OCI-LY3 (cell line): ENCODE data around the gene UNC13C.

Source experiments
- H2AFZ ChIP-seq: fragments of 200-600, 300-600 bp; shearing (Covaris generic); 2 replicates; pipeline ENCODE4 v1.6.0; 2014; ENCODE audit warnings: antibody characterized with exemption, low read depth, low read length
- H3K27ac ChIP-seq: fragments of 200-600, 300-600 bp; sonication (generic); 2 replicates; pipeline ENCODE4 v1.5.1; 2014; ENCODE audit warnings: mild to moderate bottlenecking, low read length, moderate library complexity, mixed read lengths
- H3K27me3 ChIP-seq: fragments of 200-600, 300-600 bp; sonication (generic); 2 replicates; pipeline ENCODE4 v1.6.1; 2014; ENCODE audit warnings: low read depth, low read length, mixed read lengths
- H3K36me3 ChIP-seq: fragments of 200-600, 300-600 bp; sonication (generic); replicated peaks from 2 replicates; pipeline ENCODE3; 2014; ENCODE audit warnings: low read depth, low read length, mixed read lengths
- H3K4me1 ChIP-seq: fragments of 300-600, 200-600 bp; sonication (generic); 2 replicates; pipeline ENCODE4 v1.6.1; 2014; ENCODE audit warnings: low read length, mixed read lengths
- H3K4me2 ChIP-seq: fragments of 200-600, 300-600 bp; sonication (generic); 2 replicates; pipeline ENCODE4 v1.6.1; 2014; ENCODE audit warnings: low read length, mixed read lengths
- H3K4me3 ChIP-seq: fragments of 300-600, 200-600 bp; sonication (generic); 2 replicates; pipeline ENCODE4 v1.5.1; 2014; ENCODE audit warnings: antibody characterized with exemption, mild to moderate bottlenecking, low read length, moderate library complexity
- H3K79me2 ChIP-seq: fragments of 300-600, 200-600 bp; shearing (Covaris generic); 2 replicates; pipeline ENCODE4 v1.6.1; 2014; ENCODE audit warnings: mild to moderate bottlenecking, low read length, mixed read lengths
- H3K9ac ChIP-seq: fragments of 300-600, 200-600 bp; shearing (Covaris generic); 2 replicates; pipeline ENCODE4 v1.6.0; 2014; ENCODE audit warnings: mild to moderate bottlenecking, low read length, moderate library complexity
- H3K9me3 ChIP-seq: fragments of 200-600, 300-600 bp; shearing (Covaris generic); 2 replicates; pipeline ENCODE4 v1.6.1; 2014; ENCODE audit warnings: low read length, mixed read lengths; ENCODE audit not compliant: insufficient read depth
- H4K20me1 ChIP-seq: fragments of 200-600, 300-600 bp; sonication (generic); 2 replicates; pipeline ENCODE4 v1.6.1; 2016; ENCODE audit warnings: low read length, mixed read lengths; ENCODE audit not compliant: insufficient read depth
- CTCF ChIP-seq: fragments of 200-600, 300-600 bp; sonication (generic); IDR thresholded peaks from 2 replicates; pipeline ENCODE4 v1.5.1; 2014; ENCODE audit warnings: antibody characterized with exemption, low read length, low read depth
- EZH2phosphoT487 ChIP-seq: fragments of 200-600 bp; shearing (Covaris generic); IDR thresholded peaks from 2 replicates; pipeline ENCODE4 v1.6.1; 2018; ENCODE audit warnings: antibody characterized with exemption, mixed run types, low read depth

Gene UNC13C

DNA sequence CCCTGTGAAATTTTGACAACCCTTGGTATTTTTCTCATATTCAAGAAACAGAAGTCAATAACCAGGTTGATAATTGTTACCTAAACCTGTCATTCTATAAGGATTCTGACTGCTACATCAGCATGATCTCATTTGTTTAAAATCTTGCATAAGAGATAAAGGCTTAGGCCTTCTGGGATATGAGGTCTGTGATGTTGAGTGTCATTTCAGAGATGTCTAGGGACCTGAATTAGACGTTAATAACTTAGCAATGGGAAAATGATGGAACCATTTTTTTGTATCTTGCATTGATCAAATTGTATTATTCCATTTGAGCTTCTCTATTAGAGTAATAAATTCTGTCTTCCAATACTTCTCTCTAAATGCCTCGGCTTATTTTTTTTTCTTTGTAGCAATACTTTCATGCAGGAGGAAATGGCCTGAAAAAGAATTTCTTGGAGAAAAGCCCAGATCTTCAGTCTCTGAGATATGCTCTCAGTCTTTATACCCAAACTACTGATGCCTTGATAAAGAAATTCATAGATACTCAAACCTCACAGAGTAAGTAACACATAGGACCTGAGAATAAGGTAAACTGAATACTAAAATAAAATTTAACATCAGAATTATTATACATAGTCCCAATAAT lies 589.3 kb downstream of the UNC13C start:
- no peak overlapping the region for H3K4me2 ChIP-seq
- TF ChIP-seq EZH2phosphoT487 (no peak), CTCF (no peak)
- H4K20me1 ChIP-seq, result no peaks in the 10 kb centered on the region
- H3K4me1 ChIP-seq, result peaks cover 17% of the 10 kb centered on the region
- H3K27me3 ChIP-seq, result no peaks in the 10 kb centered on the region
- no peak overlapping the region for H3K9ac ChIP-seq
- no peaks in the 10 kb centered on the region for H3K9me3 ChIP-seq
- H3K4me3 ChIP-seq, result no peak overlapping the region
- H3K36me3 ChIP-seq, result no peaks in the 10 kb centered on the region
- H3K27ac ChIP-seq, result no peak overlapping the region
- H3K79me2 ChIP-seq, result no peaks in the 10 kb centered on the region
- H2AFZ ChIP-seq, result no peak overlapping the region; the same call in 1 of the 2 replicates

- Histone ChIP-seq H3K4me2 (no peak overlapping the region), H3K79me2 (no peaks in the 10 kb centered on the region), H2AFZ (no peak overlapping the region), H3K4me1 (peaks cover 20% of the 10 kb centered on the region), H3K9me3 (no peaks in the 10 kb centered on the region), H3K27ac (no peak overlapping the region), H4K20me1 (no peaks in the 10 kb centered on the region), H3K27me3 (no peaks in the 10 kb centered on the region), H3K9ac (no peak overlapping the region), H3K4me3 (no peak overlapping the region), H3K36me3 (no peaks in the 10 kb centered on the region)
- TF ChIP-seq CTCF (no peak), EZH2phosphoT487 (no peak)
Measured at GRCh38 chr15:54568381-54568780, 590.1 kb downstream of the UNC13C start.

DNA sequence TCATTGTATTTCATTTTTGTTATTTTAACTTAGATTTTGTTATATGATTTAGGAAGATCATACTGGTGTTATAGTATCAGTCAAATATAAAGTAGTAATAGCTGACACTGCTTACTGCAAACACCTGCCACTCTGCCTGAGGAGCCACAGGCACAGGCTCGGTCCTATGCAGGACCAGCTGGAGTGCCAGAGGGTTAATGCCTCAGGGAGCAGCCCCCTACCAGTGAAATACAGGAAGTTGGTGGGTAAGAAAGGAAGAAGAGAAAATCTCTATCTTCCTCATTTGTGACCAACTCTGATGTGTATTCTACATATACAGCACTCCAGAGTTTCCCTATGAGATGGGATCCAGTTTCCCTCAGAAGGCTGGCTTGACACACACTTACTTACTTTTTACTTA lies 593.3 kb downstream of the UNC13C start:
- Histone ChIP-seq H3K27me3 (no peaks in the 10 kb centered on the region), H3K9ac (no peak overlapping the region), H3K9me3 (no peaks in the 10 kb centered on the region), H3K4me2 (0 out of 2 replicates have a peak overlapping the region, but pooled peaks have one; percentile 5), H3K36me3 (no peaks in the 10 kb centered on the region), H3K4me3 (no peak overlapping the region), H4K20me1 (no peaks in the 10 kb centered on the region), H3K27ac (no peak overlapping the region), H2AFZ (no peak overlapping the region), H3K4me1 (peaks cover 30% of the 10 kb centered on the region), H3K79me2 (no peaks in the 10 kb centered on the region)
- TF ChIP-seq CTCF (no peak), EZH2phosphoT487 (no peak)

DNA sequence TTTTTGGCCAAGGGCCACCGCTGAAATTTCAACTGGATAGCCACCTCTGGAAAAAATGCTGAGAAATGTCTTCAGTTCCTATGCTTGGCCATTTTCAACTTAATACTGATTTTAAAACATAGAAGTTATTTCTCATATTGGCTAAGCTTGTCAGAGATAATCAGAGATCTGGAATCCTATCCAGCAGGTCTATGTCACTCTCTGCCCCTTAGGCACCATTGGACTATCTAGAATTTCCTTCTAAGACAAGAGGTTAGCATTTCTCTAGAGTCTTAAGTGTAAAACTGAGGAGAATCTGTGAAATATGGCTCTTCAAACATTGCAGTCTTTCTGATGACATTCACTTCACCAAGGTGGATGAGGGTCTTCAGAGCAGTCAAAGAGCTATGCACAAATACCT lies 597.3 kb downstream of the UNC13C start:
- Histone ChIP-seq H3K4me1 (peaks cover 45% of the 10 kb centered on the region), H3K4me2 (peak overlapping the region; percentile 67), H3K27ac (0 out of 2 replicates have a peak overlapping the region, but pooled peaks have one; percentile 46), H3K9me3 (no peaks in the 10 kb centered on the region), H3K9ac (no peak overlapping the region), H3K27me3 (no peaks in the 10 kb centered on the region), H2AFZ (no peak overlapping the region), H3K4me3 (no peak overlapping the region), H3K36me3 (no peaks in the 10 kb centered on the region), H3K79me2 (no peaks in the 10 kb centered on the region), H4K20me1 (no peaks in the 10 kb centered on the region)
- TF ChIP-seq EZH2phosphoT487, result no peak
